ENCODE data around the gene TRIM27. TPM values are rescaled to one million over a fixed set of nuclear protein-coding genes. Genes with fewer than 3 reads are reported as not detected.

The TRIM27 gene
- total and polyA plus RNA-seq, 2 donors = 35.0 to 73.3 TPM

DNA sequence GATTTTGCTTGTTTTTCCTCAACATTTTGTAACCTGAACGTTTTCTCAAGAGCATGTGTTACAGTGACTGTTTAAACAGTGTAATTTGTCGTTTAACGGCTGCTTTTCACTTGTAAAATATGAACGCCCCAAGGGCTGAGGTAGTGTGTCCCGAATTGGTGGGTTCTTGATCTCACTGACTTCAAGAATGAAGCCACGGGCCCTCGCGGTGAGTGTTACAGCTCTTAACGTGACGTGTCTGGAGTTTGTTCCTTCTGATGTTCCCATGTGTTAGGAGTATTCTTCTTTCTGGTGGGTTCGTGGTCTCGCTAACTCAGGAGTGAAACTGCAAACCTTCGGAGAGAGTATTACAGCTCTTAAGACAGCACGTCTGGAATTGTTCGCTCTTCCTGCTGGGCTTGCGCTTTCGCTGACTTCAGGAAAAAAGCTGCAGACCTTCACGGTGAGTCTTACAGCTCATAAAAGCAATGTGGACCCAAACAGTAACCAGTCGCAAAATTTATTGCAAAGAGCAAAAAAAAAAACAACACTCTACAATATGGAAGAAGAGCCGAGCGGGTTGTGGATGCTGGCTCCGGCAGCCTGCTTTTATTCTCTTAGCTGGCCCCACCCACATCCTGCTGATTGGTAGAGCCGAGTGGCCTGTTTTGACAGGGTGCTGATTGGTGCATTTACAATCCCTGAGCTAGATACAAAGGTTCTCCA is 25.1 kb upstream of the TRIM27 start:
- H3K4me3 ChIP-seq (ENCODE audit: low read depth, low read length) = no peak overlapping the region
- WGBS = 60% methylated on average over 23 of the region's 23 CpGs
- no peak overlapping the region for H3K27ac ChIP-seq (ENCODE audit: low read depth)
- H3K4me1 ChIP-seq (ENCODE audit: insufficient read depth) = no peaks in the 10 kb centered on the region
- DNase-seq (ENCODE audit: extremely low spot score) = no peak
- H3K36me3 ChIP-seq (ENCODE audit: insufficient read depth) = no peaks in the 10 kb centered on the region

- H3K4me1 ChIP-seq (ENCODE audit: insufficient read depth) = no peaks in the 10 kb centered on the region
- H3K4me3 ChIP-seq (ENCODE audit: low read depth, low read length) = no peak overlapping the region
- no peak for DNase-seq (ENCODE audit: extremely low spot score)
- 94% methylated on average over 1 of the region's 1 CpG for WGBS
- no peak overlapping the region for H3K27ac ChIP-seq (ENCODE audit: low read depth)
- H3K36me3 ChIP-seq (ENCODE audit: insufficient read depth) = no peaks in the 10 kb centered on the region
Observed at GRCh38 chr6:28947831-28948270, 24.1 kb upstream of the TRIM27 start.

DNA sequence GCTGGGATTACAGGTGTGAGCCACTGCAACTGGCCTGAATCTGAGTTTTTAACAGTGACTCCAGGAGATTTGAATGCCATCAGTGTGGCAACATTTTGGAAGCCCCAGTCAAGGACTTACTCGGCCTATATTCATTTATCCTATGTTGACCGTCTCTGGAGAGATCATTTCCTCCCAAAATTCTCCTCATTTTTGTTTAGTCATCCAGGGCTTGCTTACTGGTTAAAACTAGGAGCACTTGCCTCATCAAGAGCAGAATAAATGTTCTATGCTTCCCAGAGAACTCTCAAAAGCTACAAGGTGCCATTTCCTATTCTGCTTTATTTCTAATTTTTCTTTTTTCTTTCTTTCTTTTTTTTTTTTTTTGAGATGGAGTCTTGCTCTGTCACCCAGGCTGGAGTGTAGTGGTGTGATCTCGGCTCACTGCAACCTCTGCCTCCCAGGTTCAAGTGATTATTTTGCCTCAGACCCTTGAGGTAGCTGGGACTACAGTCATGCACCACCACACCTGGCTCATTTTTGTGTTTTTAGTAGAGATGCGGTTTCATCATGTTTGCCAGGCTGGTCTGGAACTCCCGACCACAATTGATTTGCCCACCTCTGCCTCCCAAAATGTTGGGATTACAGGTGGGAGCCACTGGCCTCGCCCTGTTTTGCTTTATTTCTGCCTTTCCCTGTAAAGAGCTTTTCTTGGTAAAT is 23.4 kb upstream of the TRIM27 start:
- Histone ChIP-seq H3K4me3 (ENCODE audit: low read depth, low read length) (no peak overlapping the region), H3K36me3 (ENCODE audit: insufficient read depth) (no peaks in the 10 kb centered on the region), H3K27ac (ENCODE audit: low read depth) (no peak overlapping the region), H3K4me1 (ENCODE audit: insufficient read depth) (no peaks in the 10 kb centered on the region)
- WGBS = 82% methylated on average over 6 of the region's 6 CpGs
- no peak for DNase-seq (ENCODE audit: extremely low spot score)

DNA sequence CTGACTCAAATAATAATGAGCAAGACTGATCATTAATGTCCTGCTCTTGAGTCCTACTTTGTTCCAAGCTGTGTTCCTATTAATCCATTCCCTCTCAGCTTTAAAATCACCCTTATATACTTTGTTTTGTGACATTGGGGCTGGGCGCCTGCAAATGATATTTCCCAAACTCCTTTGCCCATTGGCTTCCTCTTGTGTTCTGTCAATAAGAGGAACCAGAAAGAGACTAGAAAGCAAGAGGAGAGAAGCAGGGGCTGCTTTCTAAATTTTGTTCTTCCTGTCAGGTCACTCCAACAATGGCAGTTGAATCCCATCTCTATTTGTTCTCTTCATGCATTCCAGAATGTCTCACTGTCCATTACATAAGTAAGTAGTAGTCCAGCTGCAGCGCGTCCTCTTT is 21.6 kb upstream of the TRIM27 start:
- H3K36me3 ChIP-seq (ENCODE audit: insufficient read depth) = no peaks in the 10 kb centered on the region
- WGBS = 92% methylated on average over 3 of the region's 3 CpGs
- no peak for DNase-seq (ENCODE audit: extremely low spot score)

DNA sequence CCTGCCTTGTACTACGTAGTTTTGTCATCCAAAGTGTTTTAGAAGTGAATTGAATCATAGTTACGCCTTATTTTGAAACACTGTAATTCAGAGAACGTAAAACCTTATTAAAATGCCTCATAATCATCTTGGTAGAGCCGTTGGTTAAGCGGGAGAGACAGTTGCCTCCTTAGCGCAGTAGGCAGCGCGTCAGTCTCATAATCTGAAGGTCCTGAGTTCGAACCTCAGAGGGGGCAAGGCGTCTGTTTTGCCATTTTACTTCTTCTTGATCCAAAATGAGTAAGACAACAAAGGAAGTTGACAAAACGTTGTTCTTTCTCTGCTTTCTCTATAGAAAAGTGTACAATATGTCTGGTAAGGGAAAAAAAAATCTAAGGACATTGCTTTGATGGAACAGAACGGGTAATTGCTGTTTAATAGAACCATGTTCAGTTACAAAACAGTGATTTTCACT is 20.7 kb upstream of the TRIM27 start:
- peak; percentile 78 for DNase-seq (ENCODE audit: extremely low spot score)
- peak overlapping the region; percentile 46 for H3K27ac ChIP-seq (ENCODE audit: low read depth)
- 5% methylated on average over 12 of the region's 12 CpGs for WGBS
- peak overlapping the region; percentile 40 for H3K4me3 ChIP-seq (ENCODE audit: low read depth, low read length)
- peaks cover 1% of the 10 kb centered on the region for H3K4me1 ChIP-seq (ENCODE audit: insufficient read depth)
- H3K36me3 ChIP-seq (ENCODE audit: insufficient read depth) = no peaks in the 10 kb centered on the region

More for the DNA sequence above, 21.6 kb upstream of the TRIM27 start:
- Histone ChIP-seq H3K4me3 (ENCODE audit: low read depth, low read length) (no peak overlapping the region), H3K4me1 (ENCODE audit: insufficient read depth) (peaks cover 1% of the 10 kb centered on the region), H3K27ac (ENCODE audit: low read depth) (no peak overlapping the region)

- DNase-seq (ENCODE audit: extremely low spot score) = no peak
- no peaks in the 10 kb centered on the region for H3K36me3 ChIP-seq (ENCODE audit: insufficient read depth)
- 3% methylated on average over 33 of the region's 33 CpGs for WGBS
- H3K4me3 ChIP-seq (ENCODE audit: low read depth, low read length) = peak overlapping the region; percentile 40
- peak overlapping the region; percentile 46 for H3K27ac ChIP-seq (ENCODE audit: low read depth)
- peaks cover 1% of the 10 kb centered on the region for H3K4me1 ChIP-seq (ENCODE audit: insufficient read depth)
Observed at GRCh38 chr6:28943557-28944411, 20.0 kb upstream of the TRIM27 start.

DNA sequence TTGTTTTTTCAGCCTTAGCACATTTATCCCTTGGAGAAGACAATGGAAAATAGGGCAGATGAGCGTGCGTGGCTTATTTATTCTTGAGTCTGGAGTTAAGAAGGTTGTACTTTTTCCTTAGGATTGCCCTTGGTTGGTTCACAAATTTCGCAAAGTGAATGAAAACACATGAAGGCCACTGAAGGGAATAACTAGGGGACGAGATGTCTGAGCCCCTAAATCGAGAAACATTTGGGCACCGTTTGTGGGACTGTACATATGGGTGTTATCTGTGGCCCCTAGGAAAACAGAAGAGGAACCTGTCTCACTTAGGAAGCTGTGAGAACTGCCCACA is 19.4 kb upstream of the TRIM27 start:
- H3K4me3 ChIP-seq (ENCODE audit: low read depth, low read length) = no peak overlapping the region
- no peak overlapping the region for H3K27ac ChIP-seq (ENCODE audit: low read depth)
- H3K36me3 ChIP-seq (ENCODE audit: insufficient read depth) = no peaks in the 10 kb centered on the region
- peaks cover 1% of the 10 kb centered on the region for H3K4me1 ChIP-seq (ENCODE audit: insufficient read depth)
- 39% methylated on average over 6 of the region's 6 CpGs for WGBS
- DNase-seq (ENCODE audit: extremely low spot score) = no peak

- 8% methylated on average over 13 of the region's 13 CpGs for WGBS
- no peak for DNase-seq (ENCODE audit: extremely low spot score)
- H3K36me3 ChIP-seq (ENCODE audit: insufficient read depth) = no peaks in the 10 kb centered on the region
- peak overlapping the region; percentile 20 for H3K4me3 ChIP-seq (ENCODE audit: low read depth, low read length)
- no peak overlapping the region for H3K27ac ChIP-seq (ENCODE audit: low read depth)
- peaks cover 1% of the 10 kb centered on the region for H3K4me1 ChIP-seq (ENCODE audit: insufficient read depth)
Observed at GRCh38 chr6:28941684-28942448, 18.1 kb upstream of the TRIM27 start.

DNA sequence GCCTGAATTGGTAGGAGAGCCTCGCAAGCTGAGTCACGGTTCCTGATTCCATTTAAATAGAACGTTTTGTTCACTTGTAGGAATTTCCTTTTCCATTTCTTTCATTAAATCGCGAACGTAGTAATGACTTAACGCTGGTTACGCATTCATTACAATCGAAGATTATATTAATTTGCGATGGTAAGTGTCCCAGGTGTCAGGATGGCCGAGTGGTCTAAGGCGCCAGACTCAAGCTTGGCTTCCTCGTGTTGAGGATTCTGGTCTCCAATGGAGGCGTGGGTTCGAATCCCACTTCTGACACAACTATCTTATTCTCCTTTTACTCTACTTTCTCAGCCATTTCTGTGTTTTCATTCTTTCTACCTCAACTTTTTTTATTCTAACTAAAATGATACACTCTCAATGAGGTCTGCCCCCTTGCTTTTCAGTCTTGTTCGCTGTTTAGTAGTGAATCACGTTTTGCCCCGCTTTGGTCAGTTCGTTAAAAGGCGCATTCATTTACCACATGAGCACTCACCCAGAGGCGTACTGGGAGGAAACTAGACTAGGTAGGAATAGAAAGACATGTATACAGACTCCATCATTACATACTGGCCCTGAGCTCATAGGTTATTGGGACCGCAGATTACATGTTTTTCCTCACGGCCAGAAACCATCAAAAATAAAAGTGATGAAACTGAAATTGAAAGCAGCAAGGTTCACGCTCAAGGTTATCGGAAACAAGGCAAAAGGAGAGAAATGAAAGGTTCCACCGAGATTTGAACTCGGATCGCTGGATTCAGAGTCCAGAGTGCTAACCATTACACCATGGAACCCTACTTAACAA is 17.3 kb upstream of the TRIM27 start:
- DNase-seq (ENCODE audit: extremely low spot score) = peak; percentile 86
- Histone ChIP-seq H3K4me3 (ENCODE audit: low read depth, low read length) (peak overlapping the region; percentile 20), H3K27ac (ENCODE audit: low read depth) (peak overlapping the region; percentile 2), H3K36me3 (ENCODE audit: insufficient read depth) (no peaks in the 10 kb centered on the region), H3K4me1 (ENCODE audit: insufficient read depth) (peaks cover 1% of the 10 kb centered on the region)
- WGBS = under 1% methylated on average over 28 of the region's 28 CpGs

DNA sequence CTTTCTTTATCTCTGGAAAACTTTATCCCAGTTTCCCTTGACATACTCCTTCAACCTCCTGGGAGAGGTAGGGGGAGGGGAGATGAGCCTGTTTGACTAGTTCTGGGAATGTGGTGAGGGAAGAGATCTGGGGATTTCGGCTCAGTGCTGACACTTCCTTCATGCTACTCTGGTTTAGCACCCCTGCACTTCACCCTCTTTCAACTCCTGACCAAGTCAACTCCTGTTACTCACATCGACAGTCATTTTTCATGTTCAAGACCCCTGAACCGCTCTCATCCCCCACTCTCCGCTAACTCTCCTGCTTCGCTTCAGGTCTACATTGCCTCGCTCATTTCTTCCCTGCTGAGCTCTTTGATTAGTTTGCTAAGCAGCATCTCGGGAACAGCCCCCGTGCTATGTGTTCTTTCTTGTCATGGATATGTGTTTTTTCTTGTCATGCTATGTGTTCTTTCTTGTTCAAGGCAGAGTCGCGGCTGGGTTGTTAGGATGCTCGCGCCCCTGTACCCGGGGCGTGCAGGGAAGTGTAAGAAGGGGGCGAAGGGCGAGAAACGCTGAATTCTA is 16.6 kb upstream of the TRIM27 start:
- peaks cover 1% of the 10 kb centered on the region for H3K4me1 ChIP-seq (ENCODE audit: insufficient read depth)
- under 1% methylated on average over 17 of the region's 17 CpGs for WGBS
- DNase-seq (ENCODE audit: extremely low spot score) = no peak
- no peaks in the 10 kb centered on the region for H3K36me3 ChIP-seq (ENCODE audit: insufficient read depth)
- peak overlapping the region; percentile 2 for H3K27ac ChIP-seq (ENCODE audit: low read depth)
- peak overlapping the region; percentile 20 for H3K4me3 ChIP-seq (ENCODE audit: low read depth, low read length)

GRCh38 chr6:28933069-28933468 is 9.3 kb upstream of the TRIM27 start:
- Histone ChIP-seq H3K4me1 (ENCODE audit: insufficient read depth) (no peaks in the 10 kb centered on the region), H3K36me3 (ENCODE audit: insufficient read depth) (no peaks in the 10 kb centered on the region), H3K27ac (ENCODE audit: low read depth) (no peak overlapping the region), H3K4me3 (ENCODE audit: low read depth, low read length) (no peak overlapping the region)
- no peak for DNase-seq (ENCODE audit: extremely low spot score)
- WGBS = 75% methylated on average over 7 of the region's 7 CpGs

GRCh38 chr6:28929887-28930620 is 6.3 kb upstream of the TRIM27 start:
- no peaks in the 10 kb centered on the region for H3K4me1 ChIP-seq (ENCODE audit: insufficient read depth)
- H3K36me3 ChIP-seq (ENCODE audit: insufficient read depth) = no peaks in the 10 kb centered on the region
- 70% methylated on average over 3 of the region's 3 CpGs for WGBS
- H3K27ac ChIP-seq (ENCODE audit: low read depth) = no peak overlapping the region
- DNase-seq (ENCODE audit: extremely low spot score) = no peak
- H3K4me3 ChIP-seq (ENCODE audit: low read depth, low read length) = no peak overlapping the region

Data from urinary bladder (tissue), 4 donors.